HuH-7 (cell line): ENCODE results near the gene IQSEC1.

Experiments used
- DNase-seq: peaks from one replicate; pipeline ENCODE4 v3.0.0; 2011; ENCODE audit warnings: low spot score

Gene IQSEC1

DNA sequence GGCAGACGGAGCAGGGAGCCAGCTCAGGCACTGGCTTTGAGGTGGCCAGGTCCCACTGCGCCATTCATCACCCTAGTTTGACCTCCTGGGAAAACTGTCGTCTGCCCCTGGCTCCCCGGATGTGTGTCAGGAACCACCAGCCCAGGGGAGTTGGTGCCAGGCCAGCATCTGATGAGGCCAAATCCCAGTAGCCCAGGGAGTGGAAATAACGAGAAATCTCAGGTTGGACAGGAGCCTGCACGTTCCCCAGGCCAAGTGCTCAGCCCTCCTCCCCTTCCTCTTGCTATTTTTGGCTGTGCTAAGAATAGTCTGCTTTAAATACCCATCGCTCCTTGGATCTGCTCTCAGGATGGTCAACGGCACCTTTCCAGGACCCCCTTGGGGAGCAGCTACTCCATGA lies 138.8 kb downstream of the IQSEC1 start:
- DNase-seq = no peak

DNA sequence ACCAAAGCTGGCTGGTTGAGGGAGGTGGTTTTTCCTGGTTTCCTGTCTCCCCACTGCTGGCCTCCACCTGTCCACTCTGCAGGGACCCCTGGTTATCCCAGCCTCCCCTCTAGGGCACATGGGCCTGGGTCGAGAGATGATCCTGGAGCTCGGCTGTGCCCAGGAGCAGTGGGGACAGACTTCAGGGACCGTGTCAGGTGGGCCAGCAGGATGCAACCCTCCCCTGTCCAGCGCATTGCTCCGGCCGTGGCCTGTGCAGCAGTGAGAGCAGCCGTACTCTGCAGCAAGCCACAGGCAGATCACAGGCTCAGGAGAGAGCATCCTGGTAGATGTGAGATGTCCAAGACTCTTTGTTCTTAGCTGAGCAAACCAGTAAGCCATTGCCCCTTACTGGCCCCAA lies 139.3 kb downstream of the IQSEC1 start:
- no peak for DNase-seq

DNA sequence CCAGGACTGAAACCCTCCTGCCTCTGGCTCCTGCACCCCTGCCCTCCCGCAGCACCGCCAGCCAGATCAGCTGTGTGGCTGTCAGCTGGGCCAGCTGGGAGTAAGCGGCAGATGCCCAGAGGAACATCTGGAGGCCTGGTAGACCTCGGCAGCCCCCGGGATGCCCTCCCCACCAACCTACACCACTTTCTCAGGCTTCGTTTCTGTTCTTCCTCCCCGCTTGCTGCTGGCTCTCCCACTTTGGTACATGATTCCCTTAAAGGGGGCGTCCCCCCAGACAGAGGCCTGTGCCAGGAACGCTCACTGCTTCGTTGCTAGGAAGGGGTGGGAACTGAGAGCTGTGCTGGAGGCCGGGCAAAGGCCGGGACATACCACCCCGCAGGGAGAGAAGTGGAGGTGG lies 140.5 kb downstream of the IQSEC1 start:
- DNase-seq = no peak

DNA sequence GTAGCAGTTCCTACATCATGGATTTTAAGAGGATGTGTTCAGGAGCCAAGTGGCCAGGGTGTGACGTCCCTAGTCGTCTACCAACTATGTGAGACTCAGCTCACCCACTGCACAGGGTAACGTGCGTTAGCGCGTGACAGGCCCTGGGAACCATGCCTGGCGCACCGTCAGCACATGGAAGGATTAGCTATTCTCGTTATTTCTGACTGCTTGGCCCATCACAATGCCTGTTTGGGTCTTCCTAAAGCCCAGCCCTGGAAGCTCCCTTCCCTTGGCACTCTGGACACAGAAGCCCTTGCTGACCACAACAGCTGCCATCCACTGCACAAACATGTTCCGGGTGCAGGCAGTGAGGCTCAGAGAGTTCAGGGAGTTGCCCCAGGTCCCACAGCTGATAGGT lies 140.9 kb downstream of the IQSEC1 start:
- DNase-seq = no peak

DNA sequence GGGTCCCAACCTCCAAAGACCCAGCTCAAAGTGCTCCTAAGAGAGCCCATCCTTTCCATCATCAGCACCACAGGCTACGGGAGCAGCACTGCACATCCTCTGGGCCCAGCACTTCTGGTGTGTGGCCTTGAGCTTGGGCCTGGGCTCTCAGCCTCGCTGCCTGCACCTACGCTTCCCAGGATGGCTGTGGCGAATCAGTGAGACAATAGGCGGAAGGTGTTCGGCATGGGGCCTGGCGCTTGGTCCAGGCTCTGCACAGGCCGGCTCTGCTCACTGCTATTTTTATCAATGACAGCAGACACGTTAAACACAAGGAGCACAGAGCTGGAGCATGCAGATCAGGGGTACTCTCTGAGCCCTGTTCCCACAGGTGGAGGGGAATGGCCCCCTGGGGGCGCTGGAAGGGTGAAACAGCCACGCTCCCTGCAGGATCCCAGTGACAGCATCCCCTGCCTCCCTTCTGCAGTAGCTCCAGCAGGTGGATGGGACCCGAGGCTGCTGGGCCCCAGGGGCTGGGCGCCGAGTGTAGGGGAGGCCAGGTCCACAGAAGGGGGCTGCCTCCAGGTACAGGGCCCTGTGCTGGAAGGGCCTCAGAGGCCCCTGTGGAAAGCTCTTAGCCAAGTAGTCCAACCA lies 141.8 kb downstream of the IQSEC1 start:
- peak; percentile 64 for DNase-seq

DNA sequence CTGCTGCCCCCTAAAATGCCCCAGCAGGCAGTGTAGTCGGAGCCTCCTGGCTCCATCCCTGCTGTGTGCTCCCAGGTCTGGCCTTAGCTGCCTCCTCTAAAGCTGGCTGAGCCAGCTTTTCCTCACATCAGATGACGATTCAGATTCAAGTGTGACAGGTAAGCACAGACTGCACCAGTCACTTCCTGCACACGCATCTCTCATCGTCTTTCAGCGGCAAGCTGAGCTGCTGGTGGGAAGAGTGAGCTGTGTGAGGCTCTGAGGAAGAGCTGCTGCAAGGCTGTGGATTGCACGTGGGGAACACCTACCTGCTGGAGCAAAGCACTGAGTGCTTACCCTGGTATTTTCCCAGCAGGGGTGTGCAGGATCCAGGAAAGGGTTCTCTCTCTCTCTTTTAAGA lies 143.4 kb downstream of the IQSEC1 start:
- no peak for DNase-seq

DNA sequence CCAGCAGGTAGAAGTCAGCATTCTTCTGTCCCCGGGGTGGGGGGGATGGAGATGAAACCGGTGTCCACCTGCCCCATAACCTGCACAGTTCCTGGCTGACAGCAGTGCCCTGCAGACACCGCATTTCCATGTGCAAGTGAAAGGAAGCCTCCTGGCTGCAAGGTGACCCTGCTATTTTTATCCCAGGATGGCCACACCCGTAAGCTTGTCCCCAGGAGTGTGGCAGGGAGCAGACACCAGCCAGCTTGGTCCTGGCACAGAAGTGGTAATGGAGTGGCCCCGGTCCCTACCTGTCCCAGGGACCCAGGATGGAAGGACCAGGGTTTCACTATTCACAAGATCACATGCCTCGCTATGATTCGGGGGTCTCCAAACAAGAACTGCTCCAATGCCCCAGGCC lies 146.6 kb downstream of the IQSEC1 start:
- no peak for DNase-seq

DNA sequence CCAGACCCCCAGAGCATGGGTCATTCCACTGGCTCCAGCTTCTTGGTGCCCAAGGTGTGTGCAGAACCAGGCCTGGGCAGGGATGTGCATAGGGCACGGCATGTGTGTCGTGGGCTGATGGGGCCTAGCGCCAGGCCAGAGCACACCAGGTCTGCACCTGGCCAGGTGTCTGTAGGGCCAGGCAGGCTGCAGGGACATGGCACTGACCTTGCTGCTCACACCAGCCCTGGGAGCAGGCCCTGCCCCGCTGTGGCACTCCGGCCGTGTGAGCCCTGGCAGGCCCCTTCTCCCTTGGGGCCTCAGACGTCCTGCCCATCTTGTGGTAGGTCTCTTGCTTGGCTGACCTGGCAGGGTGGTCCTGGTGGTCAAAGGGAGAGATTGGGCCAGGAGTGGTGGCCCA lies 147.6 kb downstream of the IQSEC1 start:
- DNase-seq = no peak

DNA sequence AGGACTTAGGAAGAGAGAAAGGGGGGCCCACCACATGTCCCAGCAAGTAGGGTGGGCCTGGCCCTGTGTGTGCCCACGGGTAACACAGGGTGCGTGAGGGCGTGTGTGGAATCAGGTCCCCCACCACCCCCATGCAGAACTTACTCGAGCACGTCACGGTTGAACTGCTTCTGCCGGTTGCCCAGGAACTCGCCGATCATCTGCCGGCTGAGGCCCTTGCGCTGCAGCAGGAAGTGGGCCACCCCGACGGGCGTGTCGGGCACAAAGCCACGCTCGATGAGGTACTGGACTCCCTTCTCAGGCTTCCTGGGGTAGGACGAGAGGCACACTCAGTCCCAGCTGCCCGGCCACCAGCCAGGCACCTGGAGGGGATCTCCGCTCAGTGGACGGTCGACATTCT lies 148.8 kb downstream of the IQSEC1 start:
- no peak for DNase-seq

DNA sequence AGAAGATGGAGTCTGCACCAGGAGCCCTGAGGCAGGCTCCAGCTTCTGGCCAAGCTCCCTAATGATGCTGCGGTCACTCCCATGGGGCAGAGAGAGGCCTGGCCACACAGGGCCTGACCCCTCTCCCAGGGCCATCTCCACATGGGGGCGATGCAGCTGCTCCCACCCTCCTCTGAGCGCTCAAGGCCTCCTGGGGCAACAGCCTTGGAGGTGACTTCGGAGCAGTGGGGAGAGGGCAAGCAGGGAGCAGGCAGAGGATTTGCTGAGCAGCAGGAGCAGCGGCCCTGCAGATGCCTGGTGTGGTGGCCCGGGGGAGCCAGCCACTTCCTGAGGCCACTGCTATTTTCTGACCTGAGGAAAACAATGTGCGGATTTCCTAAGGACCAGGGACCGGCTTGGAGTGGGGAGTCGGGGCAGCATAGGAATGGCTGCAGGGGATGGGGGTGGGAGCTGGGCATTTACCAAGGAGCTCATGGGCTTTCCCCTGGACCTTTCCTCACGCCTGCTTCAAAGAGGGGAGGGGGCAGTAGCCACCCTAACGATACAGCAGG lies 150.3 kb downstream of the IQSEC1 start:
- no peak for DNase-seq

DNA sequence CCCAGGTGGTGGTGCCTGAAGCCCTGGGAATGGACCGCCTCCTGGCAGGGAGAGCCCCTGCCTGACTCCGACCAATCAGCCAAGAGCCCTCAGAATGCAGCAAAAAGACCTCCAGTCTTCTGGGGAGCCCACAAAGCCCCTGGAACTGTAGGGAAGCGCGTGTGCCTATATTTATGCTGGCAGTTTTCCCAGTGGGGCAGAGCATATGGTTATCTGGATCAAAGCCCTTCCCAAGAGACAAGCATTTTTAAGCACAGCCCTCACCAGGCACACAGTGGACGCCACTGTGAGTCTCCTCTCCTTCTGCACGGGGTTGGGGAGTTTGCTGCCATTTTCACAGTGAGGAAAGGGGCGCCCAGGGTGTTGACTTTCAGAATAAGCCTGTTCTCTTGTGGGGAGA lies 150.9 kb downstream of the IQSEC1 start:
- DNase-seq = no peak

DNA sequence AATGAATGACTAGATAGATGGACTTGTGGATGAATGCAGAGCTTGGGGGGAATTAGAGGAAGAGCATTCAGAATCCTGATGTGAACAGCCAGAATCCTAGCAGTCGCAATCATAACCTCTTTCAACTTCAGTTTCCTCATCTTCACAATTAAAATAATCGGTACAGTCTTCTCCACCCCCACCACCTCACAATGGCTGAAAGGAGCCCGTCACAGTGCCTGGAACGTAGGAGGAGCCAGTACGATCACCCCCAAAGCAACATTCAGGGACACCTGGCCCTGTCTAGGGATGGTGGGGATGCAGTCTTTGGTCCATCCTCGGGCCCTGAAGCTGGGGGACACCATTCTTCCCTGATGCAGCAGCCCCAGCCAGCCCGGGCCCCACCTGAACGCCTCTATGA lies 151.5 kb downstream of the IQSEC1 start:
- no peak for DNase-seq

DNA sequence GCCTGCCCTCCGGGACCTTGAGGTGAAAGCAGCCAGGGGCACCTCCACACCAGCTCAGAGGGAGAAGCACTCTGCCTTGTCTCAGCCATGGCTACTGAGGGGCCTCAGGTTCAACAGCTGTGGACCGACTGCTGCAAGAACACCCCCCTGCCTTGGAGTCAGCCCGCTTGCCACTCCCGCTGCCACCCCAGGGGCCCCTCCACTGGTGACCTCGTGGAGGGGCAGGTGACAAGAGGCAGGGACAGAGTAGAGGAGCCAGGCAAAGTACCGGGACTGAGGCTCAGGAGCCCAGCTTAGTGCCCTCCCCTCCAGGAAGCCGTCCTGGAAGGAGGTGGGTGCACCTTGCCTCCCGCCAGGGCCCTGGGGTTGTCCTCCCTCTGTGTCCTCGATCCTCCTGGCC lies 152.3 kb downstream of the IQSEC1 start:
- no peak for DNase-seq

DNA sequence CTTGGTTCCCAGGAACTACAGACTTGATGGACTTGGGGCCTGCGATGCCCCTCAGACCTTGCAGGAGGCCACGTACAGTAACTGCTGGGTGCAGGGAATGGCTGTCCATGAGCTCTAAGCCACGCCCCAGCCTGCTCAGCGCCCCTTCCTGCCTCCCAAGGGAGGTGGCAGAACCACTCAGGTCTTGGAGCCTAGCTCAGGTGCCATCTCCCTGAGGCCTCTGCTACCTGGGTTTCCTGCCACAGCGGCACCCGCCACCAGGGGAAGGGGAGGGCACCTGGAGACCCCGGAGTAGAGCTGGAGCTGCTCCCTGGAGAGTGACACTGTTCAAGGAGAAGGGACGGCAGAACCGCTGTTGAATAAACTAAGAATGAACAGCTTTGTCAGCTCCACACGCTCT lies 154.0 kb downstream of the IQSEC1 start:
- no peak for DNase-seq

DNA sequence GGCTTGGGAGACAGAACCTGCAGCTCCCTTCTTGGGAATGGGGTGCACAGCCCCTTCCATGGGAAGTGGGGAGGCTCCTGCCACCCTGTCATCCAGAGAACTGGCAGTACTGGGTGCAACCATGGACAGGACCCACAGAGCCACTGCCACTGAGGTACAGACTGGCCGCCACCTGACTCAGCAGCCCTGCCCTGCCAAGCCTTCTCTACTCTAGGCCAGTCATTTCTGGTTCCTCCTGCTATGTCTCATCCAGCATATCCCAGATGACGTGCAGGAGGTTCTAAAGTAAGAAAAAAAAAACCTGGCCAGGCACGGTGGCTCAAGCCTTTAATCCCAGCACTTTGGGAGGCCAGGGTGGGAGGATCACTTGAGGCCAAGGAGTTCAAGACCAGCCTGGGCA lies 155.0 kb downstream of the IQSEC1 start:
- DNase-seq = no peak

DNA sequence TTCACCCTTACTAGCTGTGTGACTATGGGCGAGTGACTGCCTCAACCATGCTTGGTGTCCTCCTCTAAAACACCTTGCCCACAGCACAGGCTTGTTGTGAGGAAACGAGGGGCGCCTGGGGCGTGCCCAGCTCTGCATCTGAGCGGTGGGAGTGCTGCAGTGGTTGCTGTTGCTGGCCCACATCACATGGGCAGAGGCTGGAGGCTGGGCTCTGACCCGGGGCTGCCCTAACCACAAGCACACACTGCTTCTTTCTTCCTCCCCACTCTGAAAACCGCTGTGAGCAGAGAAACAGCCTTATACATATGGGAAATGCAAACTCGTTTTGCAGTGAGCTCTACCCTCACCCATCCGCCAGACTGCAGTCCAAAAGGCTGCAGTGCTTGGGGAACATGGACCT lies 157.1 kb downstream of the IQSEC1 start:
- no peak for DNase-seq

DNA sequence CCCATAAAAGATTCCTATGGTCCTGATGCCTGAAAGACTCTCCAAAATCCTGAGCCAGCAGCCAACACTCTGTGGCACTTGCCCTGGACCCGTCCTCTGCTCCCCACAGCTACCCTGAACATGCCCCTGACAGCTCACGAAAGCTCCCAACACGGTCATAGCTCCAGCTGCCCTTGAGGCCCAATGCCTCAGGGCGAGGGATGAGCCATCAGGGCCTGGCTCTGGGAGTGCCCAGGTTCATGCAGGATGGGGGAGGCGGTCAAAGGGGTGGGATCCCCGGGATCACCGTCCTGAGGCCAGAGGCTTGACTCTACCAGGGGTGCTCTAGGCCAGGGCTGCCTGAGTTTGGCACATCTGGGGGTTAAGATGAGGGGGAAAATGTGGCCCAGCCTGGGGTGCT lies 159.1 kb downstream of the IQSEC1 start:
- DNase-seq = no peak

DNA sequence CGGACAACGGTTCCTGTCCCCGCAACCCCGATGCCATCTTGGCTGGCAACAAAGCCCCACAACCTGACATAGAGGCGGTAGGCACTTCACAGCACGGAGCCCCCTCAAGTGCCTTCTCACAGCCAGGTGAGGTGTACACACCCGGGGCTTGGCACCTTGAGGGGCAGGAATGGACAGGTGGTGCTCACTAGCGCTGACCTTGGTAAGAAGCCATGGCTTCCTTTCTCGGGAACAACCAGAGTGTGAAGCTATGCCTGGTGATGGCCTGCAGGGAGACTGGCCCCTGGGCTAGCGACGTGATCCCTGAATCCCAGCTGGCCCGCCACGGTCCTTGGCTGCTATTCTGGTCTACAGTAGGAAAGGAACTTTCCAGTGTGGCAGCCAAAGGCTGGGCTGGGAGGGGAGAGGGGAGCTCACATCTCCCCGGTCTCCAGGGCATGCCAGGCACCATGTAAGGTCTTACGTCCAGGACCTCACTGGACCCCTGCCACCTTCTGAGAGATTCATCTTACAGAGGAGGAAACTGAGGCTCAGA lies 161.3 kb downstream of the IQSEC1 start:
- no peak for DNase-seq

DNA sequence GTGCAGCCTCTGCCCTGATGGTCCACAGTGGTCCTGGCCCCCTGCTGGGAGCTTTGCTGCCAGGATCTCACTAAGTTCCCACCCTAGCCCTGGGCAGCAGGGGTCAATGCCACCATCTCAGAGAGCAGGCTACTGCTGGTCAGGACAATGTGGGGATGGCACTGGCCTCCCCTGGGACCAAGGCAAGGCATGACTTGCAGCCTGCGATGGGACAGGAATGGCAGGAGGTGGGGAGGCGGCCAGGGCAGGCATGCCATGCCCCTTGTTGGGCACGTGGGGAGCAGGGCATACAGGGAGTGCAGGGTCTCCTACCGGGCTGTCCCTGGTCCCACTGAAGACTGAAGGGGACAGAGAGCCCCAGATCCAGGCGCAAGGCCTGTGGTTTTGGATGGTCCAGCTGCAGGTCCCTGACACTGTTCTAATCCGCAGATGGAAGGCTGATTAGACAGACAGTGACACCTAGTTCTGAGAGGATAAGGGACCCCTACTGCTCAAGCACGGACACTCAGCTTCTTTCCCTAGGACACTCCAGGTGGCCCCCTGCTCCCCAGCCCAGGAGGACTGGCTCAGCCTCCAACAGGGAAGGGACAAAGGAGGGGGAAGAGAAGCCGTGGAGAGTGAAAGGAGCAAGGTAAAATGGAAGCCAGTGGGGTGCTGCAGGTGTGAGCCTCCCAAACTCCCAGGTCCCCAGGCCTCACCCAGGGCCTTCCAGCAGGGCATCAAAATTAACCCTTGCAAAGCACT lies 162.7 kb downstream of the IQSEC1 start:
- no peak for DNase-seq

DNA sequence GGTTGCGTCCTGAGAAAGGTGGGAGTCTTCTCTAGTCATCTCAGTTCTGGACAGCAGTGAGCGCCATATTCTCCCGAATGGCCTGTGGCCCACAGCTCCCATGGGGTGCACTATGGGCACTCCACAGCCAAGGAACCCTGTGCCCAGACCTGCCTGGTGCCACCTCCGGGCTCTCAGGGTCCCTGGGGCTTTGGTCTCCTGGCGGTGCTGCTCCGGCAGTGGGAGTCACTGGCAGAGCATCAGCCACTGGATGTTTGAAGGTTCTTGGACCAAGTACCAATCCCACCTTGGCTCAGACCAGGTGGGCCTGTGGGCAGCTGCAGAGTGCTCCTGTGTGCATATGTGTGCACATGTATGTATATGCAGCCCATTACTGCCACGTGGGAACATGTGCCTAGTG lies 163.5 kb downstream of the IQSEC1 start:
- no peak for DNase-seq

DNA sequence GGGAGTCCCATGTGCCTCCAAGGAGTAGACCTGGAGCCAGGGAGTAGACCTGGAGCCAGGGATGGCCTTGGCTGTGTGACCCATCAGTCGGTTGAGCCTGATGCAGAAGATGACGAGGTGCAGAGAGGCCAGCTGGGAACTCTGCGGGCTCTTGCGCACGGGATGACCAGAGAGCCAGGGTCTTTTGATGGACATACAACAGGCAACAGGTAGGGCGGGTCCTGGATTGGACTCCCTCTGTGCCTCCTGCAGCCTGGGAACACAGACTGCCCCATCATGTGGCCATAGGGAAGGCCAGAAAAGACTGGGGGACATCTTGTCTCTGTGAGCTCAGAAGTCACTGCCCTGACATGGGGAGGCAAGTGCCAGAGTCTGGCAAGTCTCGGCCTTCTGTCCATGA lies 164.4 kb downstream of the IQSEC1 start:
- DNase-seq = no peak

DNA sequence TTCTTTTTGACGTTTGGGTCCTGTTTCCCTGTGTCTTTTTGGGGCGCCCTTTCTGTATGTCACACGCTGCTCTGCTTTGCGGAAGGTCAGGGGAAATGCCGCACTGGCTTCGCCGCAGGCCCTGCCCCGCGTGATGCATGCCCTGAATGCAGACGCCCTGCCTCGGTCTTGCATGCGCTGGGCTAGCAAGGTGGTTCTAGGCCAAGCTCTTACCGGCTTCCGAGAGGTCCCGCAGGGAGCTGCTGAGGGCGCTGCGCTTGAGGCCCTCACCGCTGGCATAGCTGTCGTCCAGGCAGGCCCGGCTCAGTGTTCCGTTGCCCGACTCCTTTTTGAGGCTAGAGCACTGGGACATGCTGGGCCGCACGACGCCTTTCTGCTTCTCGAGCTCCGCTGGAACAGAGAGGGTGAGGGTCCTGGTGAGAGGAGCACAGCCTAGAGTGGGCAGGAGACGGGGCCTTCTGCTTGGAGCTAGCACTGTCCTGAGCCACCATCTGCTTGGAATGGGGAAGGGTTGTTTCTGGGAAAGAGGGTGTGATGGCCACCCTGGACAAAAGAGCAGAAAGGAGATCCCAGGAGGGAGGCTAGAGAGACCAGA lies 165.0 kb downstream of the IQSEC1 start:
- no peak for DNase-seq

DNA sequence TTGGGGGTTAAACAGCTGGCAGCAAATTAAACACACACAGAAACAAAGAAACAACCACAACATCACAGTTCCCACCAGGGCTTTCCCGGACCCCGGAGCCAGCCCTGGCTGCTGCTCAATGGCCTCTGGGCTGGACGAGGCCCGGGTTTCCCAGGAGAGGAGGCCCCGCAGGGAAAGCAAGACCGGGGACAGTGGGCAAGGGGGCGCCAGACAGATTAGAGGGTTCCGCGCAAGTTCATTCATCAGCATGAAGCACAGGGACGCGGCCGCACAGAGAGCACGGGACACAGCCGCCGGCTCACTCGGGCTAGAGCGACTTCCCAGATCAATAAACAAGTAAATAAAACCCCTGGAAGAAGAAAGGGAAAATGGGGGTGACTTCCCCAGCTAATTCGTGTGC lies 165.5 kb downstream of the IQSEC1 start:
- DNase-seq = no peak
